NCI-H128 (cell line): ENCODE measurements around the gene FBXL7.

Experiments
- DNase-seq: peaks from one replicate; lab custom pipeline; 2025; ENCODE audit not compliant: unreplicated experiment; lab: John Stamatoyannopoulos, UW

The FBXL7 gene

GRCh38 chr5:15932066-15932465 lies 432.1 kb downstream of the FBXL7 start:
- no peak for DNase-seq

GRCh38 chr5:15933259-15934207 lies 433.6 kb downstream of the FBXL7 start:
- DNase-seq, result no peak

GRCh38 chr5:15936505-15937245 lies 436.7 kb downstream of the FBXL7 start:
- no peak for DNase-seq

- no peak for DNase-seq
Observed at GRCh38 chr5:15937708-15938107, 437.7 kb downstream of the FBXL7 start.

- no peak for DNase-seq
Observed at GRCh38 chr5:15938186-15938585, 438.2 kb downstream of the FBXL7 start.

- DNase-seq, result no peak
Observed at GRCh38 chr5:15938961-15939360, 439.0 kb downstream of the FBXL7 start.

- DNase-seq, result no peak
Observed at GRCh38 chr5:15940905-15941304, 440.9 kb downstream of the FBXL7 start.

- no peak for DNase-seq
Observed at GRCh38 chr5:15943487-15943886, 443.5 kb downstream of the FBXL7 start.

- no peak for DNase-seq
Observed at GRCh38 chr5:15946026-15946425, 446.0 kb downstream of the FBXL7 start.

- DNase-seq, result no peak
Observed at GRCh38 chr5:15948190-15948589, 448.2 kb downstream of the FBXL7 start.

GRCh38 chr5:15951126-15951525 lies 451.1 kb downstream of the FBXL7 start:
- no peak for DNase-seq

GRCh38 chr5:15951550-15951949 lies 451.6 kb downstream of the FBXL7 start:
- DNase-seq, result no peak

- DNase-seq, result no peak
Observed at GRCh38 chr5:15956622-15957021, 456.6 kb downstream of the FBXL7 start.

GRCh38 chr5:15957124-15957523 lies 457.1 kb downstream of the FBXL7 start:
- no peak for DNase-seq

GRCh38 chr5:15959370-15960164 lies 459.6 kb downstream of the FBXL7 start:
- DNase-seq, result no peak

GRCh38 chr5:15966066-15966640 lies 466.2 kb downstream of the FBXL7 start:
- DNase-seq, result no peak

GRCh38 chr5:15966651-15967050 lies 466.7 kb downstream of the FBXL7 start:
- DNase-seq, result no peak

- DNase-seq, result no peak
Observed at GRCh38 chr5:15968993-15969392, 469.0 kb downstream of the FBXL7 start.

GRCh38 chr5:15977851-15978250 lies 477.9 kb downstream of the FBXL7 start:
- DNase-seq, result no peak

- no peak for DNase-seq
Observed at GRCh38 chr5:15980835-15981234, 480.9 kb downstream of the FBXL7 start.

- no peak for DNase-seq
Observed at GRCh38 chr5:15983392-15983791, 483.4 kb downstream of the FBXL7 start.
